GM12874 (cell line): ENCODE results near the gene ETV6.

Experiments used
- CTCF ChIP-seq: IDR thresholded peaks from 2 replicates; pipeline ENCODE4 v1.5.1; 2011; ENCODE audit warnings: low read depth, mild to moderate bottlenecking, control low read depth, low read length, moderate library complexity; ENCODE audit not compliant: insufficient read depth

Gene ETV6

GRCh38 chr12:11762723-11763326 lies 113.4 kb downstream of the ETV6 start:
- TF ChIP-seq CTCF = no peak

- TF ChIP-seq CTCF = no peak
Observed at GRCh38 chr12:11763760-11764520, 114.5 kb downstream of the ETV6 start.

- TF ChIP-seq CTCF = no peak
Observed at GRCh38 chr12:11764837-11765236, 115.4 kb downstream of the ETV6 start.

GRCh38 chr12:11765421-11765816 lies 115.9 kb downstream of the ETV6 start:
- TF ChIP-seq CTCF = no peak

- no peak for TF ChIP-seq CTCF
Observed at GRCh38 chr12:11765817-11766794, 116.6 kb downstream of the ETV6 start.

GRCh38 chr12:11767029-11767724 lies 117.7 kb downstream of the ETV6 start:
- no peak for TF ChIP-seq CTCF
